Natural killer cell treated with Interleukin-12 subunit alpha and Interleukin-12 subunit beta and Interleukin-15 and Interleukin-18, amount 100 ng/mL, for 72 hours (primary cell): ENCODE data around the gene H1-8. TPM values are rescaled to one million over a fixed set of nuclear protein-coding genes. Genes with fewer than 3 reads are reported as not detected.
"Not testable (repeated sequence)": the region's sequence is repeated elsewhere in the genome, so short reads cannot be mapped to it uniquely, and the experiment has no call there.

Experiments
- ATAC-seq, 2 donors: fragments of 150-1000 bp; cut with Tn5 transposase in 1 of 2; sonication (Bioruptor Pico), chemical (Tn5 transposase) in 1 of 2; 2 replicates each; pipeline ENCODE4 v1.10.0; 2021
- DNase-seq: peaks from one replicate; pipeline ENCODE4 v3.0.0; 2022; ENCODE audit warnings: low spot score
- H3K27ac Mint-ChIP-seq, 2 donors: 1 replicate in 1 of 2; 2 replicates in 1 of 2; pipeline ENCODE4 v1.8.0; 2022; ENCODE audit warnings: mixed read lengths in 2 of 2, mild to moderate bottlenecking in 1 of 2, moderate library complexity in 1 of 2
- H3K27me3 Mint-ChIP-seq, 2 donors: 1 replicate in 1 of 2; 2 replicates in 1 of 2; pipeline ENCODE4 v1.8.0; 2022; ENCODE audit warnings: mixed read lengths in 2 of 2
- H3K36me3 Mint-ChIP-seq: one replicate; pipeline ENCODE4 v1.8.0; 2022; ENCODE audit warnings: mixed read lengths
- H3K4me1 Mint-ChIP-seq, 2 donors: 1 replicate in 1 of 2; 2 replicates in 1 of 2; pipeline ENCODE4 v1.8.0; 2022; ENCODE audit warnings: low read depth in 2 of 2, mixed read lengths in 2 of 2, mild to moderate bottlenecking in 1 of 2
- H3K4me3 Mint-ChIP-seq: one replicate; pipeline ENCODE4 v1.8.0; 2022; ENCODE audit warnings: mixed read lengths
- H3K9me3 Mint-ChIP-seq: 2 replicates; pipeline ENCODE4 v1.8.0; 2022; ENCODE audit warnings: mixed read lengths
- total RNA-seq, 2 donors: library from RNA; stranded (reverse); gene quantifications; one replicate each; pipeline ENCODE4 v1.2.3, GENCODE V29; 2022

H1-8 gene
- total RNA-seq, 2 donors from 2014 or later = not detected

- Mint-ChIP-seq H3K27me3 (peaks cover 0 to 5% of the 10 kb centered on the region in 2 donors), H3K4me1 (peaks cover 0 to 10% of the 10 kb centered on the region in 2 donors), H3K4me3 (no peak overlapping the region), H3K9me3 (no peaks in the 10 kb centered on the region), H3K27ac (no peak overlapping the region), H3K36me3 (no peaks in the 10 kb centered on the region)
- ATAC-seq = no peak
- DNase-seq = no peak
These were observed 37.6 kb upstream of the H1-8 start for GRCh38 chr3:129505341-129505740.

- ATAC-seq (no peak), DNase-seq (no peak)
- Mint-ChIP-seq H3K27me3 (no peaks in the 10 kb centered on the region), H3K36me3 (no peaks in the 10 kb centered on the region), H3K4me1 (peaks cover 0 to 16% of the 10 kb centered on the region in 2 donors), H3K9me3 (no peaks in the 10 kb centered on the region), H3K27ac (no peak overlapping the region), H3K4me3 (no peak overlapping the region)
These were observed 36.7 kb upstream of the H1-8 start for GRCh38 chr3:129506231-129506742.

GRCh38 chr3:129507181-129507831 lies 35.7 kb upstream of the H1-8 start:
- Mint-ChIP-seq H3K27ac (no peak overlapping the region), H3K4me1 (peaks cover 0 to 16% of the 10 kb centered on the region in 2 donors)
- DNase-seq = no peak

GRCh38 chr3:129512595-129512994 lies 30.4 kb upstream of the H1-8 start:
- no peak for DNase-seq
- Mint-ChIP-seq H3K4me3 (no peak overlapping the region), H3K4me1 (peaks cover 0 to 8% of the 10 kb centered on the region in 2 donors), H3K36me3 (no peaks in the 10 kb centered on the region), H3K27ac (peak overlapping the region in 1 of 2 donors; percentile 44), H3K9me3 (no peaks in the 10 kb centered on the region), H3K27me3 (no peaks in the 10 kb centered on the region)
- no peak for ATAC-seq

More at GRCh38 chr3:129507181-129507831, 35.7 kb upstream of the H1-8 start:
- ATAC-seq = no peak
- H3K4me3 Mint-ChIP-seq = no peak overlapping the region
- H3K9me3 Mint-ChIP-seq = no peaks in the 10 kb centered on the region
- no peaks in the 10 kb centered on the region for H3K27me3 Mint-ChIP-seq
- H3K36me3 Mint-ChIP-seq = no peaks in the 10 kb centered on the region

- H3K4me1 Mint-ChIP-seq = peaks cover 0 to 5% of the 10 kb centered on the region in 2 donors
- no peak overlapping the region for H3K4me3 Mint-ChIP-seq
- no peak for ATAC-seq
- H3K36me3 Mint-ChIP-seq = no peaks in the 10 kb centered on the region
- no peak overlapping the region for H3K27ac Mint-ChIP-seq
- no peaks in the 10 kb centered on the region for H3K9me3 Mint-ChIP-seq
- no peaks in the 10 kb centered on the region for H3K27me3 Mint-ChIP-seq
- no peak for DNase-seq
These were observed 29.3 kb upstream of the H1-8 start for GRCh38 chr3:129513705-129514104.

- H3K27me3 Mint-ChIP-seq = no peaks in the 10 kb centered on the region
- no peaks in the 10 kb centered on the region for H3K9me3 Mint-ChIP-seq
- peaks cover 0 to 5% of the 10 kb centered on the region in 2 donors for H3K4me1 Mint-ChIP-seq
- H3K36me3 Mint-ChIP-seq = no peaks in the 10 kb centered on the region
- H3K27ac Mint-ChIP-seq = no peak overlapping the region
- DNase-seq (no peak), ATAC-seq (no peak)
- H3K4me3 Mint-ChIP-seq = no peak overlapping the region
These were observed 28.9 kb upstream of the H1-8 start for GRCh38 chr3:129514110-129514509.

DNA sequence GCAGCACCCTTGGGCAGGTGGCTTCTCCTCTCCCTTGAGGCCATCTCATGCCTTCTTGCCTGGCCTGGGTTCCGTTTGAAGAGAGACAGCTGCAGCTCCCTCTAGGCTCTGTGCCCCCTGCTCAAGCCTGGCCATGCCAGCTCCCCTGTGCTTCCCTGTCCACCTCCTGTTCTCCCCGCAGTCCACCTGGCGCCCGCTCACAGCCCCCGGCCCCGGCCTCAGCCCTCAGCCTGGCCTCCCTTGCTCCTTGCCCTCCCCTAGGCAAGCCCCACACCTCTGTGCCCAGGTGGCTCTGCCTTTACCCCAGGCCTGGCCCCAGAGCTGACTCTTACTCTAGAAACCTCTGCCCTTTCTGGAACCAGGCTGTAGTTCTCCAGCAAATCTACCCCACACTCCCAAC lies 28.4 kb upstream of the H1-8 start:
- ATAC-seq (no peak), DNase-seq (no peak)
- Mint-ChIP-seq H3K27me3 (no peaks in the 10 kb centered on the region), H3K4me1 (peaks cover 0 to 5% of the 10 kb centered on the region in 2 donors), H3K36me3 (no peaks in the 10 kb centered on the region), H3K9me3 (no peaks in the 10 kb centered on the region), H3K27ac (peak overlapping the region in 1 of 2 donors; percentile 40), H3K4me3 (no peak overlapping the region)

- H3K4me3 Mint-ChIP-seq, H3K27me3 Mint-ChIP-seq, ATAC-seq, H3K4me1 Mint-ChIP-seq, H3K9me3 Mint-ChIP-seq, DNase-seq, H3K36me3 Mint-ChIP-seq: not testable (repeated sequence)
- H3K27ac Mint-ChIP-seq = peak overlapping the region in 1 of 2 donors; percentile 40
These were observed 27.7 kb upstream of the H1-8 start for GRCh38 chr3:129515108-129515820.

GRCh38 chr3:129515821-129516432 lies 27.0 kb upstream of the H1-8 start:
- not testable (repeated sequence) for H3K9me3 Mint-ChIP-seq, ATAC-seq, H3K4me3 Mint-ChIP-seq, H3K27ac Mint-ChIP-seq, H3K27me3 Mint-ChIP-seq, H3K36me3 Mint-ChIP-seq, H3K4me1 Mint-ChIP-seq, DNase-seq

DNA sequence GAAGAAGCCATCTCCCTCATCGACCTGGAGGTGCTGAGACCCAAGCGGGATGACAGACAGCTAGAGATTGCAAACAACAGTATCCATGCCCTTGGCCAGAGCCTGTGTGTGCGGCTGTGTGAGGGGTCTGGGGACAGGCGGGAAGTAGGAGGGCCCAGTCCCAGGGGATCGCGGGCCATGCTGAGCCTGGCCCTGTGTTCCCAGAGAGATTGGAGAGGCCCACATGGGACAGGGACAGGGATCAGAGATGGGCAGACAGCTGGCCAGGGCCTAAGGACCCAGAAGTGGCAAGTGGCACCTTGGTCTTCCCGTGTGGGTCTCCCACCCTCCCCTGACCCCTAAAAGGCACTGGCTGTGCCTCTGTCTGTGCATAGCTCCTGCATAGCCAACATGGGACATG lies 25.5 kb upstream of the H1-8 start:
- Mint-ChIP-seq H3K27me3 (no peaks in the 10 kb centered on the region), H3K9me3 (no peaks in the 10 kb centered on the region), H3K4me1 (peaks cover 0 to 4% of the 10 kb centered on the region in 2 donors), H3K4me3 (no peak overlapping the region), H3K36me3 (no peaks in the 10 kb centered on the region), H3K27ac (no peak overlapping the region)
- DNase-seq (no peak), ATAC-seq (no peak)

DNA sequence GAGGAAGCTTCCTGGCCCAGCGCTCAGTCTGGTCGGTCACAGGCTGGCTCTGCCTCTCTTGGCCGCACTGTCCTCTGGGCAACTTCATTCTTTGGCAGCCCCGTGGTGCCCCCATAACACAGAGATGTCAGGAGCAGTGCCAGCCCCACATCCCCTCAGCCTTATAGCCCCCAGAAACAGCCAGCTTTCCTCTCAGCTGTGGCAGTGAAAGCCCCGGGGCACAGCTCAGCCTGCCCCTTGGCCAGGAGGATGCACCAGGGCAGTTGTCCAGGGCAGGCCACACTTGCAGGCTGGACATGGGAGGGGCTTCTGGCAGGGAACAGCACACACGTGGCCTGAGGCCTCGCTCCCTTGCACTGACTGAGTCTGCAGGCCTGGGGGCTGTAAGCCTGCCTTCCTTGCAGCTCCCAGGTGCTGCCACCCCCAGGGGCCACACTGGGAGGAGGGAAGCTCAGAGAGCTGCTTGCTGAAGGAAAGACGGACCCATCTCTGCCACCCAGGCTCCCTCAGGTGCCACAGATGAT lies 24.9 kb upstream of the H1-8 start:
- H3K27me3 Mint-ChIP-seq = no peaks in the 10 kb centered on the region
- peaks cover 0 to 4% of the 10 kb centered on the region in 2 donors for H3K4me1 Mint-ChIP-seq
- no peaks in the 10 kb centered on the region for H3K9me3 Mint-ChIP-seq
- DNase-seq (no peak), ATAC-seq (no peak)
- no peak overlapping the region for H3K4me3 Mint-ChIP-seq
- no peaks in the 10 kb centered on the region for H3K36me3 Mint-ChIP-seq
- no peak overlapping the region for H3K27ac Mint-ChIP-seq

DNA sequence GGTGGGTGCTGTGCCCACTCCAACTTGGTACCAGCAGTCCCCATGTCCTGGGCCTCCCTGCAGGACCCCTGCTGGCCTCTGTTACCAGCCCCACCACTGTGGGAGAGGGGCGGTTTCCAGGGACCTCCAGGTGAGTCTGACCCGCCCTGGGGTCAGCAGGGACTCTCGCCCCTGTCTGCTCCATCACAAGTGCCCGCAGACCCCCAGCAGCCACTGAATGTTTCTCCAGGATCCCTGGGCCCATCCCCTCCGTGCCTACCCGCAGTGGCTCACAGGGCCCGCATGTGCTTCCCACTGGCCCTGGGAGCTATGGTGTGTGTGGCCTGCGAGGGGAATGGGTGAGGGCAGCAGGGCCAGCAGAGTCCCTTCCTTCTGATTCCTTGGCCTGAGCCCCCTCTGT lies 24.4 kb upstream of the H1-8 start:
- H3K4me3 Mint-ChIP-seq = no peak overlapping the region
- no peak overlapping the region for H3K27ac Mint-ChIP-seq
- H3K27me3 Mint-ChIP-seq = no peaks in the 10 kb centered on the region
- no peak for ATAC-seq
- no peaks in the 10 kb centered on the region for H3K9me3 Mint-ChIP-seq
- no peak for DNase-seq
- peaks cover 0 to 4% of the 10 kb centered on the region in 2 donors for H3K4me1 Mint-ChIP-seq
- no peaks in the 10 kb centered on the region for H3K36me3 Mint-ChIP-seq

DNA sequence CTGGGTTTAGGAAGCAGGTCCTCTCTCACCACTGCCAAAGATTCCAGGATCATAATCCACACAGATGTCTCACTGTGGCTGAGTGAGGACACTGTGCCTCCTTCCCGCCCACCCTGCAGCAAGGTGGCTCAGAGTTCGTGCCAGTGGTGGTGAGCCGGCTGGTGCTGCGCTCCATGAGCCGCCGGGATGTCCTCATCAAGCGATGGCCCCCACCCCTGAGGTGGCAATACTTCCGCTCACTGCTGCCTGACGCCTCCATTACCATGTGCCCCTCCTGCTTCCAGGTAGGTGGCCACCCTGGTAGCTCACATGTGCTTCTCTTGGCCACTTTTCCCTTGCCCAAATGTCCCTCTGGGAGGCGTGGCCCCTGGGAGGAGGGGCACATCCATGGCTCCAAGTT lies 23.5 kb upstream of the H1-8 start:
- no peaks in the 10 kb centered on the region for H3K9me3 Mint-ChIP-seq
- peaks cover 0 to 4% of the 10 kb centered on the region in 2 donors for H3K4me1 Mint-ChIP-seq
- no peak overlapping the region for H3K4me3 Mint-ChIP-seq
- no peaks in the 10 kb centered on the region for H3K36me3 Mint-ChIP-seq
- no peaks in the 10 kb centered on the region for H3K27me3 Mint-ChIP-seq
- no peak overlapping the region for H3K27ac Mint-ChIP-seq
- ATAC-seq = no peak
- DNase-seq = no peak
